Ramos (cell line): ENCODE measurements around the gene POU2AF1.

ENCODE experiments used
- in situ Hi-C: fragments of 300-500 bp; cut with MboI; formaldehyde crosslinking; loops from one replicate; pipeline ENCODE4 v1.14.3; 2022; ENCODE audit warnings: low sequenced_read_pairs; ENCODE audit not compliant: unreplicated experiment

POU2AF1 gene

GRCh38 chr11:111365722-111366559, 13.1 kb downstream of the POU2AF1 start:
- in situ Hi-C loops: loop anchor here (5.0 kb wide), 1 partner anchor 56 kb away; no protein-coding TSS in a partner anchor

DNA sequence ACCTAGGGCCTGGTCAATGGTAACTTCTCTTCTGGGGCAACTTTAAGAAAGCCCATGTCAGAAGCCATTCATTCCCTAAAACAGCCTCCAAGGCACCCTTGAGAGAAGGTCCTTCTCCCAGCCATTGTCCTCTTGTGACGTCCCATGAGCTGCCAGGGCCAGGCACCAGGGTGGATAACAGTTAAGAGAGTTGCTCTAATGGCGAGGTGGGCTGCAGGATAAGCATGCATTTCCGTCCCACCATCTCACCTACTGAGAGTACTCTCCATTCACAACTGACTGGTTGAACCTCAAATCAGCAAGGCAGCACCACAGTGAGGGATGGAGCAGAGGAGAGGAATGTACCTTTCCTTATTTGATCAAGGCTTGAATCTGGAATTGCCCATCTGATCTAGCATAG, 14.6 kb downstream of the POU2AF1 start:
- in situ Hi-C loops: no loop called here

GRCh38 chr11:111363985-111364384, 15.1 kb downstream of the POU2AF1 start:
- in situ Hi-C loops: no loop called here

DNA sequence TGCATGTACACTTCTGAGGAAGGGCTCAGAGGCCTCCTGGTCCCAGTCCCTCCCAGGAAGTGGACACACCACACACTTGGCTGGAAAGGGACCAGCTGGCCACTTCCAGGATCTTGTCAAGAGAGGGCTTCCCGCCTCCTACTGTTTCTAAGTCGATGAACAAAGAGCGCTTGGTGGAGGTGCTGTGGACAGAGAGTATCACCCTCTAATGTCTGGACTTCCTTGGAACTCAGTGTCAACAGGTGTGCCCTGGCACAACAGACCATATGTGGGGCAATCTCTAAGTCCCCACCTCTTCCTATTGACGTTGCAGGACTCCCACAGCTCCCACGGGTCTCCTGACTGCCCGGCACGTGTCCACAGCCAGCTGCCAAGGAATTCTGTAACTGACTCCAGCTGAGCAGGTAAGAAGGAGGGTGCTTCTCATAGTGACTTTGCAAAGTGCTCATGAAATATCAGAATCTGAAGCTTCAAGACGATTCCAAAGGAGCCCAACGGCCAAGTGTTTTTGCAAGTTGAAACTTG, 16.1 kb downstream of the POU2AF1 start:
- in situ Hi-C loops: no loop called here

DNA sequence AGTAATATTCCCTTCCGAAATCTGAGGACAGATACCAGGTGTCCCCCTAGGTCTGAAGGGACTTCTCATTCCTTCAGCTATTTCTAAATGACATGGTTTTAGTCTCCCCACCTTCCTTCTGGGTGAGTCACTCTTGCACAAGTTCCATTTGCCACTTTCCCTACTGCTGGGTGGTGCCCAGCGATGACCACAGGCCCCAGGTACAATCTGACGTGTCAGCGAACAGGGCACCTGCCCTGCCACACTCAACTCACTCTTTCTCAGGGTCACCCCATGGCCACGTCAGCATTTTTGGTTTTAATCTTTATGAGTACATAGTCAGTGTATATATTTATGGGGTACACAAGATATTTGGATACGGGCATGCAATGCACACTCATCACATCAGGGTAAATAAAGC, 17.2 kb downstream of the POU2AF1 start:
- in situ Hi-C loops: no loop called here

GRCh38 chr11:111361052-111361801, 17.8 kb downstream of the POU2AF1 start:
- in situ Hi-C loops: no loop called here

DNA sequence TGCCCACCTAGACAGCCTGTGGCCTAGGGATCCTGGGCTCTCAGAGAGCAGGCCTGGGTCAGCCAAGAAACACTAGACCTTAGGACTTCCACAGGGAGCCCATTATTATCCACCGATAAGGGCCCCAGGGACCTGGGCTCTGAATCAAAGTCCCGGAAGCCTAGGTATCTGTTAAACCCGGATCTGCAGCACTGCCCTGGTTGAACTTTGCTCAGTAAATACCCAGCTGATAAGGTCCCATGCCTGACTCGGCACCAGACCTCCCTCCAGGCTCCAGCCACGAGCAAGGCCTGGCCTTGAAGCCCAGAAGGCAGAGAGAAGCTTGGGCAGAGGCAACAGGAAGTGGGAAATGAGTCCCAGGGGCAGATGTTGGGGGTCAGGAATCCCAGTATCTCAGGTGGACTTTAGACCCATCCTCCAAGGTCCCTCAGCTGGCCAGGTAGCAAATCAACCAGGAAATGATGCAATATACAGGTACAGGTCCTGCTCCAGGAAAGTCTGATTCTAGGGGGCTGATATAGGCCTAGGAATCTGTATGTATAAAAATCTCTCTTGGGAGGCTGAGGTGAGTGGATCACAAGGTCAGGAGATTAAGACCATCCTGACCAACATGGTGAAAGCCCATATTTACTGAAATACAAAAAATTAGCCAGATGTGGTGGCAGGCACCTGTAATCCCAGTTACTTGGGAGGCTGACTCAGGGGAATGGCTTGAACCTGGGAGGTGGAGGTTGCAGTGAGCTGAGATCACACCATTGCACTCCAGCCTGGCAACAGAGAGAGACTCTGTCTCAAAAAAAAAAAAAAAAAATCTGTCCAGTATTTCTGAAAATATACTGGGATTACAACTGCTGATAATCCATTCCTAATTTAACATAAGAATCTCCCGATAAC, 18.7 kb downstream of the POU2AF1 start:
- in situ Hi-C loops: no loop called here

DNA sequence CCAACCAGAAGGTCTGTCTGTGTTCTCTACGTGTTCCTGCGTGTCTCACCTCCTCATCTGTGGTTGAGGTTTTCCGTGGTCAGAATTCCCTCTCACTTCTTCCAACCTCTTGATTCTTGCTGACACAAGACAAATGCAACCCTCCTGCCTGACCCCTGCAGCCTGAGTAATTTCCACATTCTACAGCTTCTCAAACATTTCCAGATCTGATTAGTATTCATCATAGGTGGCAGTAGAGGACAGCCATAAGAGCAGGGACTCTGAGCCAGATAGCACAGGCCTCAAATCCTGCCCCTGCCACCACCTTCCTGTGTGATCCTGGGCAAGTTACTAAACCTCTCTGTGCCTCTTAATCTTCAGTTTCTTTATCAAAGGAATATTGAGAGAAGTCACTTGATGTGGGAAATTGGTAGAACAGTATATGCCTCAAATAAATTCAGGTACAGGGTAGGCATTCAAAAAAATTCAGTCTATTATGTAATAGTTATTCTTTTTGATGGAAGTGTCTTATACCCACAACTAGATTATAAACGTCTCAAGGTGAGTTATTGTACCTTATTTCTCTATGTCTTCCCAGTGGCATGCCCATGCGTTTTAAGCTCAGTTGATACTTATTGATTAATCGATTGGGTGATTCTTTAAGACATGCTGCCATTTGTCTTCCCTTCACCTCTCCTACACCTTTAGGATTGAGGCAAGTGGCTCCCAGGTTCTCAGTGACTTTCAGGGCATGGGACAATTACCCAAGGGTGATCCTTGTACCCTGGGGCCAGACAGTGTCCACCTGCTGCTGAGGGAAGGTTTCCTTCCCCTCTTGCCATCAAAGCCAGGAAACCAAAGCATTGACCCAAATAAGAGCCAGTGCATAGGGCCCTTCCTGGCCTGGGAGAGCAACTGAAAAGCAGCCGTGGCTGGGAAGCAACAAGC, 19.6 kb downstream of the POU2AF1 start:
- in situ Hi-C loops: no loop called here

GRCh38 chr11:111358038-111359001, 20.8 kb downstream of the POU2AF1 start:
- in situ Hi-C loops: no loop called here

DNA sequence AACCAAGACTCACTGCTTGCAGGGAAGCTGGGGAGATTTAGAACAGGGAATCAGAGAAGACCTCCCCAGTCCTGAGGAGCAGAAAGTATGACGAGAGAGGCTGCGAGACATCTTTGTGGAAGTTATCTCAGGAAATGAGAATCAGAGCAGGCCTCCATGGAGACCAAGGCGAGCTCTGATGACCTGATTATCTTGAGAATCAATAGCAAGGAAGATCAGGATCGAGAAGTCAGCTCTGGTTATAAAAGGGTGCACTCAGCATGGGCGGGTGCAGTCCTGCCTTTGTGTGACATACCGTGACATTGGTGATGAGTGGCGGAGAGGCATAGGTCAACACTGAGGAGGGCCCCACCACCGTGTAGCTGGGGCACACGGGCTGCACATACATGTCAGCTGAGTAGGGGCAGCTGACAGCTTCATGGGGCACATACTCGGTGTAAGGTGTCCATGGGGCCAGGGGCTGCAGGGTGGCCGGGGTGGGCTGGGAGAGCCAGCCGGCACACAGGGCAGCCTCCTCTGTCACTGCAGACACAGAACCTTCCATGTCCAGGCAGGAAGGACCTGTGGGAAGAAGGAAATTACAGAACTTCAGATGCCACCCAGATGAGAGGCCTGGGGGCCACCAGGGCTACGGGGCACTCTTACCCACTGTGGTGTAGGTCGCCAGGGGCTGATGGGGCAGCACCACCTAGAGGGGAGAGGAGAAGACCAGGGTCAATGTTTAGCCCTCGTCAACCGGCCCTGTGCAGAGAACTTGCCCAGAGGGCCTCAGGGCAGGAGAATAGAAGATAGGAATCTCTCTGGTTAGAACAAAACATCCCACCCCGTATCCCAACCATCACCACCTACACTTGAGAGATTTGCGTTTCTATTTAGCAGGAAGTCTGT, 21.7 kb downstream of the POU2AF1 start:
- in situ Hi-C loops: no loop called here

GRCh38 chr11:111356660-111357048, 22.4 kb downstream of the POU2AF1 start:
- in situ Hi-C loops: no loop called here

DNA sequence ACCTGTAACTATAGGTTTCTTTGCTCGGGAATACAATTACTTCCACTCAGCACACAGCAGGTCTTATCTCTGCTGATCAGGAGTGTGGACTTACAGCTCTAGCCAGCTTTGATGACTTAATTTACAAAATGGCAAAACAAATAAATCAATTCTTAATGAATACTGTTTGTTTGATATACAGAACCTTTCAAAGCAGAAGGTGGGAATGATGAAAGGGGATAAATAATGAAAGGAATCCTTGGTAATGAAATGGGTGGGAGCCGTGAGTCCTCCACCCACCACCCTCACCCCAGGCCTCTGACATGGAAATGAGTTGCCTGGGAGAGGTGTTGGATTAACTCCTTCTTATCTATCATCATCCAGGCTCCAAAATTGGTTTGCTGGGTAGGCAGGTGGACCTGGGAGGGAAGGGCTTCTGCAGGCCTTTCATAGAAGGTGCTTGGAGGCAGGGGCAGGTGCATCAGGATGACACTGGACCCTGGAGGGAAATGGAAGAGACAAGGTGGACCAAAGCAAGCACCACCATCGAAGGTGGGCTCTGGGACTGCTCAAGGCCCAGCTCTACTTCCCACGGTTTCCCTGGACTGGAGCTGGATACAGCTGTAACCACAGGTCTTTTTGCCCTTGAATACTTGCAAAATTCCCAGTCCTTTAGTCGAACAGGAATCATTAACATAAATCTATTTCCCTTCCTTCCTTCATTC, 23.0 kb downstream of the POU2AF1 start:
- in situ Hi-C loops: no loop called here

- in situ Hi-C loops: no loop called here
Measured at GRCh38 chr11:111355101-111355500, 24.0 kb downstream of the POU2AF1 start.

GRCh38 chr11:111354601-111354891, 24.5 kb downstream of the POU2AF1 start:
- in situ Hi-C loops: no loop called here

- in situ Hi-C loops: no loop called here
Measured at GRCh38 chr11:111353776-111354600, 25.1 kb downstream of the POU2AF1 start.
